K562 (cell line): ENCODE results near the gene LTA. TPM values are rescaled to one million over a fixed set of nuclear protein-coding genes. Genes with fewer than 3 reads are reported as not detected.

Source experiments
- AFF1 ChIP-seq, 2 experiments: fragments of 450-650 bp; IDR thresholded peaks; 2 replicates each; pipeline ENCODE4 v1.6.1; 2018; ENCODE audit warnings: mild to moderate bottlenecking in 2 of 2, low read depth in 1 of 2; ENCODE audit not compliant: partially characterized antibody in 2 of 2
- DPF2 ChIP-seq: fragments of 450-650 bp; IDR thresholded peaks from 2 replicates; pipeline ENCODE4 v1.6.1; 2016
- EP300 ChIP-seq: IDR thresholded peaks from 2 replicates; pipeline ENCODE4 v1.6.1; 2012; ENCODE audit warnings: low read length, improper control_type of control experiment
- EP400 ChIP-seq: fragments of 450-650 bp; IDR thresholded peaks from 2 replicates; pipeline ENCODE4 v1.6.1; 2017; ENCODE audit warnings: antibody characterized with exemption, mild to moderate bottlenecking, moderate library complexity
- IFI16 ChIP-seq: fragments of 250-450 bp; sonication (Bioruptor Pico); IDR thresholded peaks from 2 replicates; pipeline ENCODE4 v2.1.2; 2022; ENCODE audit warnings: mild to moderate bottlenecking, inconsistent platforms
- MEF2D ChIP-seq: conservative IDR thresholded peaks from 2 replicates; pipeline ENCODE4 v1.6.1; 2016; ENCODE audit warnings: low read depth, missing genetic modification characterization, missing compliant biosample characterization
- RNF2 ChIP-seq: sonication (generic); IDR thresholded peaks from 2 replicates; pipeline ENCODE4 v1.6.1; 2016
- SPI1 ChIP-seq: IDR thresholded peaks from 2 replicates; pipeline ENCODE4 v1.6.1; 2011; ENCODE audit warnings: low read depth, low read length, control low read depth, borderline replicate concordance
- SRSF1 ChIP-seq: fragments of 200-400 bp; formaldehyde crosslinking; IDR thresholded peaks from 2 replicates; pipeline ENCODE4 v1.6.1; 2017; ENCODE audit warnings: mild to moderate bottlenecking, low read depth, low read length, moderate library complexity
- ZBTB11 ChIP-seq, 3 experiments: fragments of 200-800 bp in 1 of 3; fragments of 250-450 bp in 1 of 3; fragments of 450-650 bp in 1 of 3; sonication (Bioruptor Pico) in 1 of 3; sonication (Bioruptor generic) in 1 of 3; formaldehyde crosslinking in 1 of 3; IDR thresholded peaks; 2 replicates each; pipeline versions ENCODE4 v1.6.1 to v1.8.0; 2016 to 2022; ENCODE audit warnings: mild to moderate bottlenecking in 2 of 3, missing genetic modification characterization in 2 of 3, missing compliant biosample characterization in 1 of 3, moderate library complexity in 1 of 3
- ZBTB7A ChIP-seq: IDR thresholded peaks from 2 replicates; pipeline ENCODE4 v1.6.1; 2011; ENCODE audit warnings: low read depth, mild to moderate bottlenecking, low read length, moderate library complexity, borderline replicate concordance; ENCODE audit not compliant: control insufficient read depth
- ZNF436 ChIP-seq: fragments of 250-450, 450-650 bp; sonication (Bioruptor Pico); formaldehyde crosslinking; IDR thresholded peaks from 2 replicates; pipeline ENCODE4 v1.7.0; 2020; ENCODE audit warnings: mild to moderate bottlenecking
- ZNF586 ChIP-seq: fragments of 450-650 bp; formaldehyde crosslinking; conservative IDR thresholded peaks from 2 replicates; pipeline ENCODE4 v1.4.0; 2020; ENCODE audit warnings: mild to moderate bottlenecking, moderate library complexity
- ZNF589 ChIP-seq: fragments of 200-800 bp; sonication (Bioruptor generic); IDR thresholded peaks from 2 replicates; pipeline ENCODE4 v1.6.1; 2016; ENCODE audit warnings: low read depth, missing genetic modification characterization, missing compliant biosample characterization
- ZNF668 ChIP-seq: fragments of 250-450 bp; sonication (Bioruptor Pico); IDR thresholded peaks from 2 replicates; pipeline ENCODE4 v1.8.0; 2022; ENCODE audit warnings: mild to moderate bottlenecking, inconsistent platforms
- polyA plus RNA-seq, 8 experiments: library from polyadenylated mRNA; depleted of rRNA in 4 of 8; stranded (reverse) in 5 of 8; unstranded in 3 of 8; fragments of >200 nt; fragmentation: Nextera tagmentation in 2 of 8; fragmentation: Illumina TruSeq in 1 of 8; extraction: Ambion mirVana in 2 of 8; extraction: Trizol in 1 of 8; gene quantifications; 2 replicates each; pipeline versions ENCODE4 v1.2.1 to v1.2.3, GENCODE V29; 2011 to 2014; ENCODE audit warnings: inconsistent platforms in 1 of 8, missing spikeins in 1 of 8
- total RNA-seq, 7 experiments: library from RNA; depleted of rRNA in 6 of 7; stranded (reverse); fragments of >200 nt in 6 of 7; fragmentation: Illumina TruSeq in 2 of 7; extraction: Trizol in 2 of 7; gene quantifications; 2 replicates each; pipeline versions ENCODE4 v1.2.1 to v1.2.3, GENCODE V29; 2011 to 2021; ENCODE audit warnings: low replicate concordance in 1 of 7
- TF ChIP-seq, protein P1 (sequence below), 3 experiments: fragments of 200-800 bp in 1 of 3; sonication (Bioruptor generic) in 1 of 3; sonication (generic) in 1 of 3; formaldehyde crosslinking in 1 of 3; IDR thresholded peaks; 2 replicates each; pipeline versions ENCODE4 v1.6.1 to v1.8.0; 2016 to 2022; ENCODE audit warnings: mild to moderate bottlenecking in 2 of 3, missing compliant biosample characterization in 2 of 3, missing genetic modification characterization in 2 of 3, missing genetic modification reagents in 1 of 3

LTA gene
- total and polyA plus RNA-seq, 9 of the 15 experiments (the other 6 are each of a cell fraction or from before 2014, with no cell fraction given), result 0.80 TPM; not detected in 8

DNA sequence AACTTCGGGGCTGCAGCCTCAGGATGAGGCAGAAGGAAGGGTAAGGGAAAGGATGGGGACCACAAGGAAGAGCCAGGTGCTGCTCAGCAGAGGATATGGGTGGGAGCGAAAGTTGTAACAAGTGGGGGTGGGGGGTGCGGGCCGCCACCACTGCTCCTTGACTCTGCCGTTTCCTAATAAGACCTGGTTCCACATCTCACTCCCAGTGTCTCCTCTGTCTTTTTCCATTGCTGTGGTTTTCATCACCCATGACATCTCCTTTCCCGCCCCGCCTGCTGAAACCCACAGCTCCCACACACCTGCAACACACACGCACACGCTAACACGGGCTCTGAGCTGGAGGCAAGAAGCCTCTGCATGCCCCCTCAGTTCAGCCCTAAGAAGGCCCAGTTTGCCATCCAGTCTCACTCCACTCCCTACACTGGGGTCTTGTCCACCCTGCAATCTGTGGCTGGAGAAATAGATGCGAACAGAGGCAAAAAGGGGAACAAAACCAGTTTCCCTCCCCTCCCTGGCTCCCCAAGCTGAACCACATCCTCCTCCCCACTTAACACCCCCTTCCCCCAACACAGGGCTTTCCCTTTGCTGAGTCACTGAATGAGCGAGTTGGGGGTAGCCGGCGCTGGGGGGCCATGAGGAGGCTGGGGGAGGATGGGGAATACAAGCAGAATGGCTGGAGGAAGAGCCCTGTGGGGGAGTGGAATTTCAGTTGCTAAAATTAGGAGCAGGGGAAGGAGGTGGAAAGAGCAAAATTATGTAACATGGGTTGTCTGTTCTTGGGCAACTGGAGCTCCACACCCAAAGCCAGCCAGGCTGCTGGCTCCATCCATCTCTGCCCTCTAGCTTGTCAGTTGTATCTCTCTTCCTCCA lies 13.2 kb upstream of the LTA start (continued):
- TF ChIP-seq ZBTB11 (CRISPR knock-in tag; IDR thresholded peaks at IDR 0.05) (no peak; a peak in 1 of 6 replicates), EP400 (peak; percentile 34; the same call in 1 of the 2 replicates), MEF2D (peak; percentile 96), SPI1 (0 out of 2 replicates have a peak, but pooled peaks have one; percentile 16), ZNF589 (CRISPR knock-in tag) (peak; percentile 47; the same call in 1 of the 2 replicates), RNF2 (peak; percentile 94; the same call in 1 of the 2 replicates), DPF2 (peak; percentile 79), EP300 (peak; percentile 28), ZBTB7A (peak; percentile 72; the same call in 1 of the 2 replicates), ZNF586 (CRISPR knock-in tag) (no peak), AFF1 (IDR thresholded peaks at IDR 0.05; ENCODE audit: low read depth in 1 of 2, partially characterized antibody in 2 of 2) (peak in 1 of 2 experiments; percentile 38), SRSF1 (no peak), ZNF668 (CRISPR knock-in tag) (no peak), IFI16 (CRISPR knock-in tag) (no peak), ZNF436 (CRISPR knock-in tag) (no peak)
- TF ChIP-seq, protein P1, sequence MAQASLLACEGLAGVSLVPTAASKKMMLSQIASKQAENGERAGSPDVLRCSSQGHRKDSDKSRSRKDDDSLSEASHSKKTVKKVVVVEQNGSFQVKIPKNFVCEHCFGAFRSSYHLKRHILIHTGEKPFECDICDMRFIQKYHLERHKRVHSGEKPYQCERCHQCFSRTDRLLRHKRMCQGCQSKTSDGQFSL (CRISPR knock-in tag; IDR thresholded peaks at IDR 0.05), result peak; percentile 62; the same call in 1 of the 2 replicates
- TF ChIP-seq, protein P1 (tag; IDR thresholded peaks at IDR 0.05), result no peak
